Measurements from ENCODE around the gene NPRL2. TPM values are rescaled to one million over a fixed set of nuclear protein-coding genes. Genes with fewer than 3 reads are reported as not detected.

The NPRL2 gene
- total RNA-seq, 1 donor from 2014 or later, result 11.0 TPM

- ATAC-seq, result peak; percentile 9
These were observed 47.4 kb downstream of the NPRL2 start, which contains the start of gene HYAL1 for GRCh38 chr3:50303013-50303815. HYAL1 (minus strand) TSS chr3:50303574; CDS start chr3:50302956, 618 bp downstream.

- no peak for ATAC-seq
These were observed 48.2 kb downstream of the NPRL2 start for GRCh38 chr3:50302095-50303012.

GRCh38 chr3:50300681-50301254, 49.8 kb downstream of the NPRL2 start:
- ATAC-seq, result no peak

DNA sequence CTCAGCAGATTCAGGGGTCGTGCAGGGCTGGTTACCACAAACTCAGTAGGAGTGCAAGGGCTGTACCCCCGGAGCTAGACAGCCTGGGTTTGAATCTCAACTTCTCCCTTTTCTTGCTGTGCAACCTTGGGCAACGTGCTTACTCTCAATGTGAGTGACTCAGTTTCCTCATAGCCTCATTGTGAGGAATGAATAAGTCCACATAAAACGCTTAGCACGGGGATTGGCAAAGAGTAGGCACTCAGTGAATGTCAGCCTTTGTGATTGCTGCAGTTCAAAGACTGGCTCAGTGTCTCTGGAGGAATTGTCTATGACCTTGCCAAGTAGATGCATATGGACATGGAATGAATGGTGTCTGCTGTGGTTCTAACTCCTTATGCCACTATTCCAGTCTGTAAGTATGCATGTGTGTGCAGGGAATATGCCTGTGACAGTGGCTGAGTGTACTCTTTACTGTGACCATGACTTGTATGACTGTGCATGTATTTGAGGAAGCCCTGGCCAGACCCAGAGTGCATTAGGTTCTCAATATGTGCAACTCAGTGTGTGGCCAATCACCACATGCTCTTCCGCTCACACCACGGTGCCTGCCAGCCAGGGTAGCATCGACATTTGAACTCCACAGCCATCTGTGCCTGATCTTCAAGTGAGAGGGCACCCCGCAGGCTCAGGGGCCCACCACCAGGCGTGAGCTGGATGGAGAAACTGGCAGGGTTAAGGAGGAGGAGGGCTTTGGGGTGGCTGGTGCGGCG, 50.5 kb downstream of the NPRL2 start:
- peak; percentile 12 for ATAC-seq

GRCh38 chr3:50299638-50299928, 51.0 kb downstream of the NPRL2 start:
- no peak for ATAC-seq

GRCh38 chr3:50298836-50299637, 51.5 kb downstream of the NPRL2 start, which contains the start of the genes HYAL3 and NAA80:
HYAL3 (minus strand) TSS chr3:50299405; CDS start chr3:50295602, 3,803 bp downstream.
NAA80 (minus strand) TSS chr3:50299405; CDS start chr3:50297463, 1,942 bp downstream.
- ATAC-seq, result peak; percentile 91

- ATAC-seq, result no peak
These were observed 52.5 kb downstream of the NPRL2 start for GRCh38 chr3:50297896-50298725.

DNA sequence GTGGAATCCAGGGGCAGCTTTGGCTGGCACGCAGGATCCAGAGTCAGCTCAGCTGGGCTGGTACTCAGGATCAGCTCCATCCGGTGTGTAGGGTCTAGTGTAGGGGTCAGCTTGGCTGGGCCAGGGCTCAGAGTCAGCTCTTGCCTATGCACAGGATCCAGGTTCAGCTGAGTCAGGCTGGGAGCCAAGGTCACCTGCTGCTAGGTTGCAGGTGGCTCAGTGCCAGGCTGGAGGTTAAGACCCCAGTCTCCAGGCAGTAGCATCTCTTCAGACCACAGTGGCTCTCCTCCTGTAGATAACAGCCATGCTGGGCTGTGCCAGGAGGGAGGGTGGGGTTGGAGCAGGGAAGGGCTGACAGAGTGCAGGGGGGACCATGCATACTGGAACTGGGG, 53.2 kb downstream of the NPRL2 start:
- ATAC-seq, result no peak

Other genes with a start within 250 kb of the NPRL2 start
- 72.7 TPM for gene SEMA3F, start 195.5 kb downstream of the NPRL2 start, total RNA-seq
- gene GNAT1, start 159.2 kb downstream of the NPRL2 start, total RNA-seq, result 0.08 TPM
- gene SLC38A3, start 145.5 kb downstream of the NPRL2 start, total RNA-seq, result 0.60 TPM
- gene GNAI2, start 114.6 kb downstream of the NPRL2 start, total RNA-seq, result 92.0 TPM
- 2.4 TPM for gene SEMA3B, start 81.6 kb downstream of the NPRL2 start, total RNA-seq
- gene LSMEM2, start 71.7 kb downstream of the NPRL2 start, total RNA-seq, result not detected
- gene IFRD2, start 58.3 kb downstream of the NPRL2 start, total RNA-seq, result 65.8 TPM
- gene HYAL3, start 51.4 kb downstream of the NPRL2 start, total RNA-seq, result 4.8 TPM
- gene NAA80, start 51.4 kb downstream of the NPRL2 start, total RNA-seq, result 7.6 TPM
- 4.1 TPM for gene HYAL1, start 47.2 kb downstream of the NPRL2 start, total RNA-seq
- gene HYAL2, start 28.0 kb downstream of the NPRL2 start, total RNA-seq, result 30.7 TPM
- gene TUSC2, start 22.6 kb downstream of the NPRL2 start, total RNA-seq, result 12.2 TPM
- gene RASSF1, start 9.9 kb downstream of the NPRL2 start, total RNA-seq, result 13.6 TPM
- 0.64 TPM for gene ZMYND10, start 5.0 kb downstream of the NPRL2 start, total RNA-seq
- 15.5 TPM for gene CYB561D2, start 87 bp upstream of the NPRL2 start, total RNA-seq
- gene TMEM115, start 8.7 kb upstream of the NPRL2 start, total RNA-seq, result 19.3 TPM
- gene CACNA2D2, start 152.9 kb upstream of the NPRL2 start, total RNA-seq, result 0.08 TPM
- gene C3orf18, start 217.0 kb upstream of the NPRL2 start, total RNA-seq, result 0.68 TPM
- 11.0 TPM for gene HEMK1, start 218.7 kb upstream of the NPRL2 start, total RNA-seq